ENCODE measurements around the gene TLE5.
"Not testable (repeated sequence)": the region's sequence is repeated elsewhere in the genome, so short reads cannot be mapped to it uniquely, and the experiment has no call there.

TLE5 gene

GRCh38 chr19:3066482-3067049 lies 4.3 kb upstream of the TLE5 start:
- no peak overlapping the region for H3K4me3 ChIP-seq (ENCODE audit: low read depth, low read length)
- no peak for DNase-seq (ENCODE audit: low read depth)

- no peak for DNase-seq (ENCODE audit: low read depth)
These were observed 3.5 kb upstream of the TLE5 start for GRCh38 chr19:3065675-3066357.

GRCh38 chr19:3064011-3064330 lies 1.7 kb upstream of the TLE5 start:
- no peak for DNase-seq (ENCODE audit: low read depth)
- no peak overlapping the region for H3K4me3 ChIP-seq (ENCODE audit: low read depth, low read length)

More at GRCh38 chr19:3065675-3066357, 3.5 kb upstream of the TLE5 start:
- no peak overlapping the region for H3K4me3 ChIP-seq (ENCODE audit: low read depth, low read length)

GRCh38 chr19:3061182-3062161 lies 823 bp downstream of the TLE5 start:
- peak overlapping the region; percentile 88 for H3K4me3 ChIP-seq (ENCODE audit: low read depth, low read length)
- no peak for DNase-seq (ENCODE audit: low read depth)

- DNase-seq (ENCODE audit: low read depth), result no peak
- peak overlapping the region; percentile 88 for H3K4me3 ChIP-seq (ENCODE audit: low read depth, low read length)
These were observed 1.5 kb downstream of the TLE5 start for GRCh38 chr19:3060857-3061181.

- H3K4me3 ChIP-seq (ENCODE audit: low read depth, low read length), result no peak overlapping the region
- no peak for DNase-seq (ENCODE audit: low read depth)
These were observed 2.6 kb downstream of the TLE5 start for GRCh38 chr19:3059653-3060052.

GRCh38 chr19:3058821-3059314 lies 3.4 kb downstream of the TLE5 start:
- DNase-seq (ENCODE audit: low read depth), result no peak
- H3K4me3 ChIP-seq (ENCODE audit: low read depth, low read length), result no peak overlapping the region

- no peak overlapping the region for H3K4me3 ChIP-seq (ENCODE audit: low read depth, low read length)
- no peak for DNase-seq (ENCODE audit: low read depth)
These were observed 4.1 kb downstream of the TLE5 start for GRCh38 chr19:3058009-3058820.

- peak; percentile 42 for DNase-seq (ENCODE audit: low read depth)
- H3K4me3 ChIP-seq (ENCODE audit: low read depth, low read length), result no peak overlapping the region
These were observed 5.0 kb downstream of the TLE5 start for GRCh38 chr19:3057275-3057714.

- H3K4me3 ChIP-seq (ENCODE audit: low read depth, low read length), result no peak overlapping the region
- DNase-seq (ENCODE audit: low read depth), result no peak
These were observed 5.7 kb downstream of the TLE5 start for GRCh38 chr19:3056417-3057088.

- H3K4me3 ChIP-seq (ENCODE audit: low read depth, low read length), result no peak overlapping the region
- no peak for DNase-seq (ENCODE audit: low read depth)
These were observed 6.4 kb downstream of the TLE5 start for GRCh38 chr19:3055741-3056416.

- H3K4me3 ChIP-seq (ENCODE audit: low read depth, low read length), result no peak overlapping the region
- no peak for DNase-seq (ENCODE audit: low read depth)
These were observed 7.1 kb downstream of the TLE5 start for GRCh38 chr19:3054972-3055740.

- no peak overlapping the region for H3K4me3 ChIP-seq (ENCODE audit: low read depth, low read length)
- DNase-seq (ENCODE audit: low read depth), result no peak
These were observed 7.9 kb downstream of the TLE5 start for GRCh38 chr19:3054265-3054971.

- DNase-seq (ENCODE audit: low read depth), result no peak
These were observed 8.5 kb downstream of the TLE5 start for GRCh38 chr19:3053780-3054179.

GRCh38 chr19:3053218-3053621 lies 9.1 kb downstream of the TLE5 start:
- DNase-seq (ENCODE audit: low read depth), result no peak

More at GRCh38 chr19:3053780-3054179, 8.5 kb downstream of the TLE5 start:
- no peak overlapping the region for H3K4me3 ChIP-seq (ENCODE audit: low read depth, low read length)

GRCh38 chr19:3050016-3050415 lies 12.3 kb downstream of the TLE5 start:
- not testable (repeated sequence) for DNase-seq (ENCODE audit: low read depth); H3K4me3 ChIP-seq (ENCODE audit: low read depth, low read length)

More at GRCh38 chr19:3053218-3053621, 9.1 kb downstream of the TLE5 start:
- H3K4me3 ChIP-seq (ENCODE audit: low read depth, low read length), result no peak overlapping the region

- no peak overlapping the region for H3K4me3 ChIP-seq (ENCODE audit: low read depth, low read length)
These were observed 13.2 kb downstream of the TLE5 start for GRCh38 chr19:3049089-3049488.

More at GRCh38 chr19:3049089-3049488, 13.2 kb downstream of the TLE5 start:
- no peak for DNase-seq (ENCODE audit: low read depth)
